ENCODE results near the gene RXFP3. TPM values are rescaled to one million over a fixed set of nuclear protein-coding genes. Genes with fewer than 3 reads are reported as not detected.

The RXFP3 gene
- polyA plus RNA-seq (2013, experiment 1 of 2): not detected
- not detected for polyA plus RNA-seq (2013, experiment 2 of 2)

GRCh38 chr5:33936381-33937016 lies at the start of gene RXFP3:
RXFP3 (plus strand) TSS chr5:33936386; CDS start chr5:33936741, 355 bp downstream.
- H3K4me3 ChIP-seq (ENCODE audit: low read length in 2 of 2): peak within 1 kb of the TSS; percentile 42 to 72
- DNase-seq (ENCODE audit: low spot score): no peak

GRCh38 chr5:33887268-33887667 lies 48.9 kb upstream of the RXFP3 start:
- Histone ChIP-seq H2AFZ (ENCODE audit: low read length) (no peak overlapping the region), H4K8ac (ENCODE audit: low read depth, low read length) (no peak overlapping the region), H3K27me3 (ENCODE audit: control insufficient read depth in 3 of 3, insufficient read depth in 3 of 3, low read depth in 1 of 3, low read length in 3 of 3) (no peaks in the 10 kb centered on the region), H3K9me3 (replicated peaks in 1 of 2; ENCODE audit: control insufficient read depth in 2 of 2, insufficient read depth in 1 of 2, low read depth in 1 of 2, low read length in 2 of 2) (peaks cover 0 to 9% of the 10 kb centered on the region in 2 donors), H4K91ac (ENCODE audit: low read depth, low read length, poor library complexity) (no peak overlapping the region), H3K36me3 (replicated peaks in 1 of 2; ENCODE audit: control insufficient read depth in 2 of 2, insufficient read depth in 2 of 2, low read length in 2 of 2) (peaks cover 0 to 43% of the 10 kb centered on the region in 2 donors), H2AK5ac (ENCODE audit: low read depth, low read length) (no peak overlapping the region), H3K4me1 (ENCODE audit: control insufficient read depth in 2 of 2, insufficient read depth in 1 of 2, low read depth in 1 of 2, low read length in 2 of 2) (peaks cover 8 to 17% of the 10 kb centered on the region in 2 donors), H3K9ac (ENCODE audit: low read depth, low read length, poor library complexity) (no peak overlapping the region), H3K4me3 (ENCODE audit: low read length in 2 of 2) (no peak overlapping the region), H2BK12ac (ENCODE audit: low read length) (no peak overlapping the region), H3K4ac (ENCODE audit: low read length) (no peak overlapping the region), H3K4me2 (ENCODE audit: insufficient read depth, low read length, poor library complexity, severe bottlenecking) (no peak overlapping the region), H2BK120ac (ENCODE audit: low read depth, low read length) (no peak overlapping the region), H3K14ac (ENCODE audit: low read length) (no peak overlapping the region), H3K18ac (ENCODE audit: low read length) (no peak overlapping the region), H3K23ac (ENCODE audit: low read depth, low read length, poor library complexity) (no peak overlapping the region), H2BK5ac (ENCODE audit: low read length) (no peak overlapping the region), H3K79me1 (ENCODE audit: low read depth, low read length) (peaks cover 3% of the 10 kb centered on the region), H2BK15ac (ENCODE audit: low read length) (no peak overlapping the region), H3K27ac (replicated peaks; ENCODE audit: low read length) (no peak overlapping the region)
- WGBS, 2 donors (ENCODE audit: extremely low coverage in 2 of 2, insufficient read length in 2 of 2, insufficient replicate concordance in 1 of 2): no CpG with 5 or more reads among the region's 3 CpGs
- DNase-seq (ENCODE audit: low spot score): no peak

More at GRCh38 chr5:33936381-33937016, at the start of gene RXFP3:
- H2BK5ac ChIP-seq (ENCODE audit: low read length): no peak within 1 kb of the TSS
- H3K4ac ChIP-seq (ENCODE audit: low read length): no peak within 1 kb of the TSS
- no CpG with 5 or more reads among the region's 45 CpGs for WGBS, 2 donors (ENCODE audit: extremely low coverage in 2 of 2, insufficient read length in 2 of 2, insufficient replicate concordance in 1 of 2)
- H3K9me3 ChIP-seq (replicated peaks in 1 of 2; ENCODE audit: control insufficient read depth in 2 of 2, insufficient read depth in 1 of 2, low read depth in 1 of 2, low read length in 2 of 2): no peaks in the 10 kb centered on the region
- no peak within 1 kb of the TSS for H4K91ac ChIP-seq (ENCODE audit: low read depth, low read length, poor library complexity)
- no peak within 1 kb of the TSS for H2BK12ac ChIP-seq (ENCODE audit: low read length)
- no peaks in the 10 kb centered on the region for H3K36me3 ChIP-seq (replicated peaks in 1 of 2; ENCODE audit: control insufficient read depth in 2 of 2, insufficient read depth in 2 of 2, low read length in 2 of 2)
- H3K4me1 ChIP-seq (ENCODE audit: control insufficient read depth in 2 of 2, insufficient read depth in 1 of 2, low read depth in 1 of 2, low read length in 2 of 2): peaks cover 3 to 6% of the 10 kb centered on the region in 2 donors
- peak within 1 kb of the TSS; percentile 95 for H3K4me2 ChIP-seq (ENCODE audit: insufficient read depth, low read length, poor library complexity, severe bottlenecking)
- H2AK5ac ChIP-seq (ENCODE audit: low read depth, low read length): no peak within 1 kb of the TSS
- no peak within 1 kb of the TSS for H2BK120ac ChIP-seq (ENCODE audit: low read depth, low read length)
- peak within 1 kb of the TSS; percentile 86 for H3K23ac ChIP-seq (ENCODE audit: low read depth, low read length, poor library complexity)
- H3K79me1 ChIP-seq (ENCODE audit: low read depth, low read length): no peaks in the 10 kb centered on the region
- H2AFZ ChIP-seq (ENCODE audit: low read length): peak within 1 kb of the TSS; percentile 77
- H3K14ac ChIP-seq (ENCODE audit: low read length): peak within 1 kb of the TSS; percentile 60
- no peak within 1 kb of the TSS for H4K8ac ChIP-seq (ENCODE audit: low read depth, low read length)
- no peak within 1 kb of the TSS for H2BK15ac ChIP-seq (ENCODE audit: low read length)
- peaks cover 0 to 14% (median 14%) of the 10 kb centered on the region in 3 experiments for H3K27me3 ChIP-seq (ENCODE audit: control insufficient read depth in 3 of 3, insufficient read depth in 3 of 3, low read depth in 1 of 3, low read length in 3 of 3)
- no peak within 1 kb of the TSS for H3K18ac ChIP-seq (ENCODE audit: low read length)
- no peak within 1 kb of the TSS for H3K27ac ChIP-seq (replicated peaks; ENCODE audit: low read length)
- H3K9ac ChIP-seq (ENCODE audit: low read depth, low read length, poor library complexity): peak within 1 kb of the TSS; percentile 6

DNA sequence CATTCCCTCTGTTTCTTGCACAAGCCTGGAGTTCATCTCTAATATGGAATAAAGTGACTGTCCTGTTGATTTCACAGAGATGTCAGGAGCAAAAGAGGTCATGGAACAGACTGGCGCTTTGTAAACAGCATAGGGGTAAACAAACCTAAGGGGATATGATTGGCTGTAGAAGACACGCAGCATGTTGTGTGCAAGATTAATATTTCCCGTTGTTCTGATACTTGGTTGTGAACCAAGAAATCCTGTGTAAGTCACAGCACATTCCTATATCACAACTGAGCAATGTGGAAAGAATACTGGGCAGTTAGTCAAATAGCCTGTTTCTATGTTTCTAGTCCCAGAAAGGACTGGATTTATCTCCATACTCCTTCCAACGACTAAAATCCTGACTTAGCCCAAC lies 47.6 kb upstream of the RXFP3 start:
- no peak overlapping the region for H3K27ac ChIP-seq (replicated peaks; ENCODE audit: low read length)
- H3K9ac ChIP-seq (ENCODE audit: low read depth, low read length, poor library complexity): no peak overlapping the region
- no peak overlapping the region for H2BK12ac ChIP-seq (ENCODE audit: low read length)
- H3K79me1 ChIP-seq (ENCODE audit: low read depth, low read length): peaks cover 3% of the 10 kb centered on the region
- no peak overlapping the region for H2BK120ac ChIP-seq (ENCODE audit: low read depth, low read length)
- no peak overlapping the region for H2BK5ac ChIP-seq (ENCODE audit: low read length)
- H2BK15ac ChIP-seq (ENCODE audit: low read length): no peak overlapping the region
- no peaks in the 10 kb centered on the region for H3K27me3 ChIP-seq (ENCODE audit: control insufficient read depth in 3 of 3, insufficient read depth in 3 of 3, low read depth in 1 of 3, low read length in 3 of 3)
- H3K14ac ChIP-seq (ENCODE audit: low read length): no peak overlapping the region
- H3K18ac ChIP-seq (ENCODE audit: low read length): no peak overlapping the region
- H3K23ac ChIP-seq (ENCODE audit: low read depth, low read length, poor library complexity): no peak overlapping the region
- no peak overlapping the region for H4K8ac ChIP-seq (ENCODE audit: low read depth, low read length)
- no peak overlapping the region for H3K4me3 ChIP-seq (ENCODE audit: low read length in 2 of 2)
- H2AK5ac ChIP-seq (ENCODE audit: low read depth, low read length): no peak overlapping the region
- H4K91ac ChIP-seq (ENCODE audit: low read depth, low read length, poor library complexity): no peak overlapping the region
- peaks cover 0 to 11% of the 10 kb centered on the region in 2 donors for H3K9me3 ChIP-seq (replicated peaks in 1 of 2; ENCODE audit: control insufficient read depth in 2 of 2, insufficient read depth in 1 of 2, low read depth in 1 of 2, low read length in 2 of 2)
- no peak overlapping the region for H2AFZ ChIP-seq (ENCODE audit: low read length)
- DNase-seq (ENCODE audit: low spot score): no peak
- WGBS, 2 donors (ENCODE audit: extremely low coverage in 2 of 2, insufficient read length in 2 of 2, insufficient replicate concordance in 1 of 2): no CpG with 5 or more reads among the region's 4 CpGs
- no peak overlapping the region for H3K4me2 ChIP-seq (ENCODE audit: insufficient read depth, low read length, poor library complexity, severe bottlenecking)
- H3K4ac ChIP-seq (ENCODE audit: low read length): no peak overlapping the region
- peaks cover 0 to 39% of the 10 kb centered on the region in 2 donors for H3K36me3 ChIP-seq (replicated peaks in 1 of 2; ENCODE audit: control insufficient read depth in 2 of 2, insufficient read depth in 2 of 2, low read length in 2 of 2)
- H3K4me1 ChIP-seq (ENCODE audit: control insufficient read depth in 2 of 2, insufficient read depth in 1 of 2, low read depth in 1 of 2, low read length in 2 of 2): peaks cover 13 to 17% of the 10 kb centered on the region in 2 donors

GRCh38 chr5:33890131-33891032 lies 45.8 kb upstream of the RXFP3 start:
- H3K14ac ChIP-seq (ENCODE audit: low read length): no peak overlapping the region
- no peak overlapping the region for H4K91ac ChIP-seq (ENCODE audit: low read depth, low read length, poor library complexity)
- no peak overlapping the region for H2BK12ac ChIP-seq (ENCODE audit: low read length)
- no peak overlapping the region for H3K18ac ChIP-seq (ENCODE audit: low read length)
- H2AFZ ChIP-seq (ENCODE audit: low read length): peak overlapping the region; percentile 94
- DNase-seq (ENCODE audit: low spot score): no peak
- peaks cover 3% of the 10 kb centered on the region for H3K79me1 ChIP-seq (ENCODE audit: low read depth, low read length)
- H3K4me3 ChIP-seq (ENCODE audit: low read length in 2 of 2): peak overlapping the region; percentile 52 to 71
- H2BK120ac ChIP-seq (ENCODE audit: low read depth, low read length): no peak overlapping the region
- H2BK15ac ChIP-seq (ENCODE audit: low read length): no peak overlapping the region
- H3K4ac ChIP-seq (ENCODE audit: low read length): no peak overlapping the region
- H4K8ac ChIP-seq (ENCODE audit: low read depth, low read length): no peak overlapping the region
- no peak overlapping the region for H3K23ac ChIP-seq (ENCODE audit: low read depth, low read length, poor library complexity)
- peak overlapping the region; percentile 58 for H3K4me2 ChIP-seq (ENCODE audit: insufficient read depth, low read length, poor library complexity, severe bottlenecking)
- H3K9me3 ChIP-seq (replicated peaks in 1 of 2; ENCODE audit: control insufficient read depth in 2 of 2, insufficient read depth in 1 of 2, low read depth in 1 of 2, low read length in 2 of 2): peaks cover 0 to 11% of the 10 kb centered on the region in 2 donors
- peaks cover 13% of the 10 kb centered on the region in 2 donors for H3K4me1 ChIP-seq (ENCODE audit: control insufficient read depth in 2 of 2, insufficient read depth in 1 of 2, low read depth in 1 of 2, low read length in 2 of 2)
- no peaks in the 10 kb centered on the region for H3K27me3 ChIP-seq (ENCODE audit: control insufficient read depth in 3 of 3, insufficient read depth in 3 of 3, low read depth in 1 of 3, low read length in 3 of 3)
- H3K36me3 ChIP-seq (replicated peaks in 1 of 2; ENCODE audit: control insufficient read depth in 2 of 2, insufficient read depth in 2 of 2, low read length in 2 of 2): peaks cover 0 to 27% of the 10 kb centered on the region in 2 donors
- H2BK5ac ChIP-seq (ENCODE audit: low read length): no peak overlapping the region
- H3K27ac ChIP-seq (replicated peaks; ENCODE audit: low read length): peak overlapping the region; percentile 65
- peak overlapping the region; percentile 78 for H3K9ac ChIP-seq (ENCODE audit: low read depth, low read length, poor library complexity)
- no peak overlapping the region for H2AK5ac ChIP-seq (ENCODE audit: low read depth, low read length)
- WGBS, 2 donors (ENCODE audit: extremely low coverage in 2 of 2, insufficient read length in 2 of 2, insufficient replicate concordance in 1 of 2): no CpG with 5 or more reads among the region's 12 CpGs

All from neuronal stem cell (in vitro differentiated cells).